ENCODE data around the gene SOCS7.

Gene SOCS7

GRCh38 chr17:38338535-38338934 is 13.1 kb upstream of the SOCS7 start:
- DNase-seq: no peak

- DNase-seq: no peak
These were observed 11.8 kb upstream of the SOCS7 start for GRCh38 chr17:38339891-38340290.

- no peak for DNase-seq
These were observed 10.5 kb upstream of the SOCS7 start for GRCh38 chr17:38341035-38341721.

GRCh38 chr17:38342886-38343607 is 8.6 kb upstream of the SOCS7 start:
- no peak for DNase-seq

GRCh38 chr17:38343608-38344419 is 7.8 kb upstream of the SOCS7 start, which contains the start of gene GPR179:
Gene GPR179 (minus strand): TSS chr17:38343956. CDS start chr17:38343789, 167 bp downstream.
- DNase-seq: no peak

GRCh38 chr17:38344420-38344745 is 7.3 kb upstream of the SOCS7 start:
- no peak for DNase-seq

GRCh38 chr17:38345743-38346142 is 5.9 kb upstream of the SOCS7 start:
- DNase-seq: no peak

- DNase-seq: peak; percentile 81
These were observed 2.4 kb upstream of the SOCS7 start for GRCh38 chr17:38349097-38349730.

GRCh38 chr17:38350035-38350434 is 1.6 kb upstream of the SOCS7 start:
- no peak for DNase-seq

GRCh38 chr17:38352245-38353085 is 821 bp downstream of the SOCS7 start:
- peak; percentile 42 for DNase-seq

GRCh38 chr17:38353086-38353604 is 1.5 kb downstream of the SOCS7 start:
- no peak for DNase-seq

GRCh38 chr17:38353668-38354067 is 2.0 kb downstream of the SOCS7 start:
- no peak for DNase-seq

GRCh38 chr17:38354466-38354865 is 2.8 kb downstream of the SOCS7 start:
- no peak for DNase-seq

- no peak for DNase-seq
These were observed 3.6 kb downstream of the SOCS7 start for GRCh38 chr17:38355251-38355650.

GRCh38 chr17:38357486-38358123 is 6.0 kb downstream of the SOCS7 start:
- DNase-seq: no peak

GRCh38 chr17:38358586-38359513 is 7.2 kb downstream of the SOCS7 start:
- DNase-seq: no peak

GRCh38 chr17:38361694-38362465 is 10.2 kb downstream of the SOCS7 start:
- no peak for DNase-seq

- no peak for DNase-seq
These were observed 11.4 kb downstream of the SOCS7 start for GRCh38 chr17:38363016-38363415.

GRCh38 chr17:38364741-38365140 is 13.1 kb downstream of the SOCS7 start:
- no peak for DNase-seq

All from activated CD4-positive, CD25-positive, alpha-beta regulatory T cell treated with anti-CD3 and anti-CD28 coated beads, Interleukin-2, amount 50 U/mL, for 72 hours (primary cell).